GM23338 (cell line): ENCODE measurements around the gene P2RX7. TPM values are rescaled to one million over a fixed set of nuclear protein-coding genes. Genes with fewer than 3 reads are reported as not detected.
"Not testable (repeated sequence)": the region's sequence is repeated elsewhere in the genome, so short reads cannot be mapped to it uniquely, and the experiment has no call there.

ENCODE experiments used
- ATAC-seq: fragments of 200-7000 bp; cut with Tn5 transposase; 3 replicates; pipeline ENCODE4 v1.9.1; 2020
- DNase-seq: peaks from one replicate; pipeline ENCODE4 v3.0.0-alpha.2; 2015; ENCODE audit warnings: low spot score
- H2AFZ ChIP-seq: fragments of 200-600 bp; sonication (generic); 2 replicates; pipeline ENCODE4 v1.8.0; 2016; ENCODE audit warnings: antibody characterized with exemption, mild to moderate bottlenecking, moderate library complexity
- H3F3A ChIP-seq: fragments of 200-600 bp; sonication (generic); replicated peaks from 2 replicates; pipeline ENCODE4 v1.8.0; 2017; ENCODE audit warnings: antibody characterized with exemption, mixed run types, low read depth
- H3K27ac ChIP-seq: fragments of 200-600 bp; sonication (generic); 2 replicates; pipeline ENCODE4 v1.6.1; 2016; ENCODE audit warnings: low read depth
- H3K27me3 ChIP-seq: fragments of 200-600 bp; sonication (generic); 2 replicates; pipeline ENCODE4 v1.8.0; 2016; ENCODE audit warnings: mild to moderate bottlenecking, mixed run types, moderate library complexity; ENCODE audit not compliant: insufficient read depth
- H3K36me3 ChIP-seq: fragments of 200-600 bp; sonication (generic); 2 replicates; pipeline ENCODE4 v1.8.0; 2016; ENCODE audit warnings: mild to moderate bottlenecking; ENCODE audit not compliant: insufficient read depth
- H3K4me1 ChIP-seq: fragments of 200-600 bp; sonication (generic); 2 replicates; pipeline ENCODE4 v1.8.0; 2016; ENCODE audit warnings: mild to moderate bottlenecking, moderate library complexity; ENCODE audit not compliant: insufficient read depth
- H3K4me2 ChIP-seq: fragments of 200-600 bp; sonication (generic); 2 replicates; pipeline ENCODE4 v1.7.1; 2017; ENCODE audit warnings: mixed run types
- H3K4me3 ChIP-seq: fragments of 200-600 bp; sonication (generic); 2 replicates; pipeline ENCODE4 v1.6.1; 2016; ENCODE audit warnings: mixed run types
- H3K79me2 ChIP-seq: fragments of 200-600 bp; sonication (generic); replicated peaks from 2 replicates; pipeline ENCODE4 v1.8.0; 2017; ENCODE audit warnings: mild to moderate bottlenecking; ENCODE audit not compliant: insufficient read depth
- H3K9me2 ChIP-seq: fragments of 200-600 bp; sonication (generic); 2 replicates; pipeline ENCODE4 v1.8.0; 2017; ENCODE audit not compliant: insufficient read depth
- H4K20me1 ChIP-seq: fragments of 200-600 bp; sonication (generic); replicated peaks from 2 replicates; pipeline ENCODE4 v1.8.0; 2017; ENCODE audit warnings: mild to moderate bottlenecking; ENCODE audit not compliant: insufficient read depth
- H3K27ac Mint-ChIP-seq: 2 replicates; pipeline ENCODE4 v1.8.0; 2020; ENCODE audit warnings: inconsistent platforms, mild to moderate bottlenecking, moderate library complexity, mixed read lengths
- H3K27me3 Mint-ChIP-seq: 3 replicates; pipeline ENCODE4 v1.8.0; 2022; ENCODE audit warnings: low read depth, mild to moderate bottlenecking, moderate library complexity, mixed read lengths, inconsistent platforms; ENCODE audit not compliant: insufficient read depth, poor library complexity
- H3K36me3 Mint-ChIP-seq: 3 replicates; pipeline ENCODE4 v1.8.0; 2021; ENCODE audit warnings: low read depth, mild to moderate bottlenecking, inconsistent platforms, moderate library complexity, mixed read lengths
- H3K4me1 Mint-ChIP-seq: 3 replicates; pipeline ENCODE4 v1.8.0; 2020; ENCODE audit warnings: mild to moderate bottlenecking, inconsistent platforms, mixed read lengths
- H3K4me3 Mint-ChIP-seq: 3 replicates; pipeline ENCODE4 v1.8.0; 2021; ENCODE audit warnings: moderate library complexity, mild to moderate bottlenecking, inconsistent platforms, mixed read lengths
- H3K9me3 Mint-ChIP-seq: 3 replicates; pipeline ENCODE4 v1.8.0; 2020; ENCODE audit warnings: moderate library complexity, mild to moderate bottlenecking, inconsistent platforms, mixed read lengths
- EZH2phosphoT487 ChIP-seq: fragments of 200-600 bp; sonication (generic); IDR thresholded peaks from one replicate; pipeline ENCODE4 v1.8.1; 2018; ENCODE audit warnings: antibody characterized with exemption; ENCODE audit not compliant: unreplicated experiment
- JUNB ChIP-seq: IDR thresholded peaks from one replicate; pipeline ENCODE4 v1.6.1; 2016; ENCODE audit warnings: antibody characterized with exemption; ENCODE audit not compliant: unreplicated experiment
- NANOG ChIP-seq: IDR thresholded peaks from 2 replicates; pipeline ENCODE4 v1.6.1; 2016; ENCODE audit warnings: antibody characterized with exemption, borderline replicate concordance
- POLR2AphosphoS5 ChIP-seq: IDR thresholded peaks from 2 replicates; pipeline ENCODE4 v1.6.1; 2016; ENCODE audit warnings: antibody characterized with exemption, low read depth
- STAT1 ChIP-seq: IDR thresholded peaks from one replicate; pipeline ENCODE4 v1.6.1; 2016; ENCODE audit warnings: antibody characterized with exemption; ENCODE audit not compliant: unreplicated experiment
- ZNF114 ChIP-seq: fragments of 250-450 bp; sonication (Bioruptor Pico); IDR thresholded peaks from 2 replicates; pipeline ENCODE4 v1.5.0; 2020; ENCODE audit warnings: mild to moderate bottlenecking, moderate library complexity
- ZNF331 ChIP-seq: fragments of 250-450 bp; sonication (Bioruptor Pico); IDR thresholded peaks from 2 replicates; pipeline ENCODE4 v1.5.0; 2020; ENCODE audit warnings: low read depth, mild to moderate bottlenecking, moderate library complexity
- polyA plus RNA-seq: library from polyadenylated mRNA; unstranded; fragments of >200 nt; fragmentation: Nextera tagmentation; extraction: Ambion mirVana; gene quantifications from 2 replicates; pipeline ENCODE4 v1.2.1, GENCODE V29; 2016
- total RNA-seq: library from RNA; depleted of rRNA; stranded (reverse); fragments of >200 nt; shearing (Covaris generic); gene quantifications from 2 replicates; pipeline ENCODE4 v1.2.3, GENCODE V29; 2014
- TF ChIP-seq, protein P1 (sequence below): IDR thresholded peaks from 2 replicates; pipeline ENCODE4 v1.6.1; 2016; ENCODE audit warnings: antibody characterized with exemption
- TF ChIP-seq, protein P2 (sequence below): fragments of 250-450 bp; sonication (Bioruptor Pico); IDR thresholded peaks from 2 replicates; pipeline ENCODE4 v1.5.0; 2020; ENCODE audit warnings: mild to moderate bottlenecking, moderate library complexity
- TF ChIP-seq, protein P3 (sequence below): IDR thresholded peaks from one replicate; pipeline ENCODE4 v1.6.1; 2018; ENCODE audit warnings: antibody characterized with exemption; ENCODE audit not compliant: unreplicated experiment

Gene P2RX7
- total and polyA plus RNA-seq, 2 experiments from 2014 or later, result 0.24 to 0.48 TPM

DNA sequence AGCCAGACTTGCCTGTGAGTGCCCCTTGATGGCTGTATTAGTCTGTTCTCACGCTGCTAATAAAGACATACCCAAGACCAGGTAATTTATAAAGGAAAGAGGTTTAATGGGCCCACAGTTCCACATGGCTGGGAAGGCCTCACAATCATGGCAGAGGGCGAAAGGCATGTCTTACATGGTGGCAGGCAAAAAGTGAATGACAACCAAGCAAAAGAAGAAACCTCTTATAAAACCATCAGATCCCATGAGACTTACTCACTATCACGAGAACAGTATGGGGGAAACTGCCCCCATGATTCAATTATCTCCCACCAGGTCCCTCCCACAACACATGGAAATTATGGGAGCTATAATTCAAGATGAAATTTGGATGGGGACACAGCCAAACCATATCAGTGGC is 16.6 kb downstream of the P2RX7 start:
- not testable (repeated sequence) for H3K27ac Mint-ChIP-seq, H3K4me3 ChIP-seq, H3K36me3 Mint-ChIP-seq, H3K4me1 Mint-ChIP-seq, ATAC-seq, H3K79me2 ChIP-seq, H3F3A ChIP-seq, H2AFZ ChIP-seq, H3K4me2 ChIP-seq, H3K27me3 ChIP-seq, DNase-seq, H3K4me3 Mint-ChIP-seq, H4K20me1 ChIP-seq, H3K9me2 ChIP-seq, H3K4me1 ChIP-seq, H3K27me3 Mint-ChIP-seq, H3K9me3 Mint-ChIP-seq, H3K27ac ChIP-seq, H3K36me3 ChIP-seq

DNA sequence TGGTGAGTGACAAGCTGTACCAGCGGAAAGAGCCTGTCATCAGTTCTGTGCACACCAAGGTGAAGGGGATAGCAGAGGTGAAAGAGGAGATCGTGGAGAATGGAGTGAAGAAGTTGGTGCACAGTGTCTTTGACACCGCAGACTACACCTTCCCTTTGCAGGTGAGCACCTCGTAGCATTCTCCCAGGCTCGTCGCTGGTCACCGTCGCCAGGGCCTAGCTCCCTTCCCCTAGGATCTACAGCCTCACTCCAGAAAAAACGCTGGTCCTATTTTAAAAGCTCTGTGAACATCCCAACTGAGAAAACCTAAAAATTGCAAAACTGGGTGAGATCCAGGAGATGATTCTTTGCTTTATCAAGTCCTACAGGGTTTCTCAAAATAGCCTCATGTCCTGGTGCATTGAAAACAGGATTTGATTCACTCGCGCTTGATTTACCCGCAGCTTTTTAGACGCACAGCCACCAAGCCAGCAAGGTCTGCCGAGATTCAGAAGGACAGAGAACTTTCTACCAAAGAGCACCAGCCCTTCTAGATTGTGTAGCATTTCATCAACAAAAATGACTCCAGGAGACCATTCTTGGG is 22.2 kb downstream of the P2RX7 start:
- Histone ChIP-seq H3K27me3 (no peaks in the 10 kb centered on the region), H3K9me2 (no peaks in the 10 kb centered on the region), H4K20me1 (no peaks in the 10 kb centered on the region), H3F3A (no peaks in the 10 kb centered on the region), H3K4me3 (no peak overlapping the region), H2AFZ (peak overlapping the region; percentile 88), H3K4me2 (no peak overlapping the region), H3K36me3 (no peaks in the 10 kb centered on the region), H3K79me2 (no peaks in the 10 kb centered on the region), H3K4me1 (no peaks in the 10 kb centered on the region), H3K27ac (no peak overlapping the region)
- TF ChIP-seq STAT1 (no peak), ZNF331 (no peak), ZNF114 (CRISPR knock-in tag) (no peak), NANOG (no peak), POLR2AphosphoS5 (no peak), EZH2phosphoT487 (no peak), JUNB (no peak)
- TF ChIP-seq, protein P1, sequence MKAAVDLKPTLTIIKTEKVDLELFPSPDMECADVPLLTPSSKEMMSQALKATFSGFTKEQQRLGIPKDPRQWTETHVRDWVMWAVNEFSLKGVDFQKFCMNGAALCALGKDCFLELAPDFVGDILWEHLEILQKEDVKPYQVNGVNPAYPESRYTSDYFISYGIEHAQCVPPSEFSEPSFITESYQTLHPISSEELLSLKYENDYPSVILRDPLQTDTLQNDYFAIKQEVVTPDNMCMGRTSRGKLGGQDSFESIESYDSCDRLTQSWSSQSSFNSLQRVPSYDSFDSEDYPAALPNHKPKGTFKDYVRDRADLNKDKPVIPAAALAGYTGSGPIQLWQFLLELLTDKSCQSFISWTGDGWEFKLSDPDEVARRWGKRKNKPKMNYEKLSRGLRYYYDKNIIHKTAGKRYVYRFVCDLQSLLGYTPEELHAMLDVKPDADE, result no peak
- TF ChIP-seq, protein P2, sequence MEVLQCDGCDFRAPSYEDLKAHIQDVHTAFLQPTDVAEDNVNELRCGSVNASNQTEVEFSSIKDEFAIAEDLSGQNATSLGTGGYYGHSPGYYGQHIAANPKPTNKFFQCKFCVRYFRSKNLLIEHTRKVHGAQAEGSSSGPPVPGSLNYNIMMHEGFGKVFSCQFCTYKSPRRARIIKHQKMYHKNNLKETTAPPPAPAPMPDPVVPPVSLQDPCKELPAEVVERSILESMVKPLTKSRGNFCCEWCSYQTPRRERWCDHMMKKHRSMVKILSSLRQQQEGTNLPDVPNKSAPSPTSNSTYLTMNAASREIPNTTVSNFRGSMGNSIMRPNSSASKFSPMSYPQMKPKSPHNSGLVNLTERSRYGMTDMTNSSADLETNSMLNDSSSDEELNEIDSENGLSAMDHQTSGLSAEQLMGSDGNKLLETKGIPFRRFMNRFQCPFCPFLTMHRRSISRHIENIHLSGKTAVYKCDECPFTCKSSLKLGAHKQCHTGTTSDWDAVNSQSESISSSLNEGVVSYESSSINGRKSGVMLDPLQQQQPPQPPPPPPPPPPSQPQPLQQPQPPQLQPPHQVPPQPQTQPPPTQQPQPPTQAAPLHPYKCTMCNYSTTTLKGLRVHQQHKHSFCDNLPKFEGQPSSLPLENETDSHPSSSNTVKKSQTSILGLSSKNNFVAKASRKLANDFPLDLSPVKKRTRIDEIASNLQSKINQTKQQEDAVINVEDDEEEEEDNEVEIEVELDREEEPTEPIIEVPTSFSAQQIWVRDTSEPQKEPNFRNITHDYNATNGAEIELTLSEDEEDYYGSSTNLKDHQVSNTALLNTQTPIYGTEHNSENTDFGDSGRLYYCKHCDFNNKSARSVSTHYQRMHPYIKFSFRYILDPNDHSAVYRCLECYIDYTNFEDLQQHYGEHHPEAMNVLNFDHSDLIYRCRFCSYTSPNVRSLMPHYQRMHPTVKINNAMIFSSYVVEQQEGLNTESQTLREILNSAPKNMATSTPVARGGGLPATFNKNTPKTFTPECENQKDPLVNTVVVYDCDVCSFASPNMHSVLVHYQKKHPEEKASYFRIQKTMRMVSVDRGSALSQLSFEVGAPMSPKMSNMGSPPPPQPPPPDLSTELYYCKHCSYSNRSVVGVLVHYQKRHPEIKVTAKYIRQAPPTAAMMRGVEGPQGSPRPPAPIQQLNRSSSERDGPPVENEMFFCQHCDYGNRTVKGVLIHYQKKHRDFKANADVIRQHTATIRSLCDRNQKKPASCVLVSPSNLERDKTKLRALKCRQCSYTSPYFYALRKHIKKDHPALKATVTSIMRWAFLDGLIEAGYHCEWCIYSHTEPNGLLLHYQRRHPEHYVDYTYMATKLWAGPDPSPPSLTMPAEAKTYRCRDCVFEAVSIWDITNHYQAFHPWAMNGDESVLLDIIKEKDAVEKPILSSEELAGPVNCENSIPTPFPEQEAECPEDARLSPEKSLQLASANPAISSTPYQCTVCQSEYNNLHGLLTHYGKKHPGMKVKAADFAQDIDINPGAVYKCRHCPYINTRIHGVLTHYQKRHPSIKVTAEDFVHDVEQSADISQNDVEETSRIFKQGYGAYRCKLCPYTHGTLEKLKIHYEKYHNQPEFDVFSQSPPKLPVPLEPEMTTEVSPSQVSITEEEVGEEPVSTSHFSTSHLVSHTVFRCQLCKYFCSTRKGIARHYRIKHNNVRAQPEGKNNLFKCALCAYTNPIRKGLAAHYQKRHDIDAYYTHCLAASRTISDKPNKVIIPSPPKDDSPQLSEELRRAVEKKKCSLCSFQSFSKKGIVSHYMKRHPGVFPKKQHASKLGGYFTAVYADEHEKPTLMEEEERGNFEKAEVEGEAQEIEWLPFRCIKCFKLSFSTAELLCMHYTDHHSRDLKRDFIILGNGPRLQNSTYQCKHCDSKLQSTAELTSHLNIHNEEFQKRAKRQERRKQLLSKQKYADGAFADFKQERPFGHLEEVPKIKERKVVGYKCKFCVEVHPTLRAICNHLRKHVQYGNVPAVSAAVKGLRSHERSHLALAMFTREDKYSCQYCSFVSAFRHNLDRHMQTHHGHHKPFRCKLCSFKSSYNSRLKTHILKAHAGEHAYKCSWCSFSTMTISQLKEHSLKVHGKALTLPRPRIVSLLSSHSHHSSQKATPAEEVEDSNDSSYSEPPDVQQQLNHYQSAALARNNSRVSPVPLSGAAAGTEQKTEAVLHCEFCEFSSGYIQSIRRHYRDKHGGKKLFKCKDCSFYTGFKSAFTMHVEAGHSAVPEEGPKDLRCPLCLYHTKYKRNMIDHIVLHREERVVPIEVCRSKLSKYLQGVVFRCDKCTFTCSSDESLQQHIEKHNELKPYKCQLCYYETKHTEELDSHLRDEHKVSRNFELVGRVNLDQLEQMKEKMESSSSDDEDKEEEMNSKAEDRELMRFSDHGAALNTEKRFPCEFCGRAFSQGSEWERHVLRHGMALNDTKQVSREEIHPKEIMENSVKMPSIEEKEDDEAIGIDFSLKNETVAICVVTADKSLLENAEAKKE, result no peak
- TF ChIP-seq, protein P3, sequence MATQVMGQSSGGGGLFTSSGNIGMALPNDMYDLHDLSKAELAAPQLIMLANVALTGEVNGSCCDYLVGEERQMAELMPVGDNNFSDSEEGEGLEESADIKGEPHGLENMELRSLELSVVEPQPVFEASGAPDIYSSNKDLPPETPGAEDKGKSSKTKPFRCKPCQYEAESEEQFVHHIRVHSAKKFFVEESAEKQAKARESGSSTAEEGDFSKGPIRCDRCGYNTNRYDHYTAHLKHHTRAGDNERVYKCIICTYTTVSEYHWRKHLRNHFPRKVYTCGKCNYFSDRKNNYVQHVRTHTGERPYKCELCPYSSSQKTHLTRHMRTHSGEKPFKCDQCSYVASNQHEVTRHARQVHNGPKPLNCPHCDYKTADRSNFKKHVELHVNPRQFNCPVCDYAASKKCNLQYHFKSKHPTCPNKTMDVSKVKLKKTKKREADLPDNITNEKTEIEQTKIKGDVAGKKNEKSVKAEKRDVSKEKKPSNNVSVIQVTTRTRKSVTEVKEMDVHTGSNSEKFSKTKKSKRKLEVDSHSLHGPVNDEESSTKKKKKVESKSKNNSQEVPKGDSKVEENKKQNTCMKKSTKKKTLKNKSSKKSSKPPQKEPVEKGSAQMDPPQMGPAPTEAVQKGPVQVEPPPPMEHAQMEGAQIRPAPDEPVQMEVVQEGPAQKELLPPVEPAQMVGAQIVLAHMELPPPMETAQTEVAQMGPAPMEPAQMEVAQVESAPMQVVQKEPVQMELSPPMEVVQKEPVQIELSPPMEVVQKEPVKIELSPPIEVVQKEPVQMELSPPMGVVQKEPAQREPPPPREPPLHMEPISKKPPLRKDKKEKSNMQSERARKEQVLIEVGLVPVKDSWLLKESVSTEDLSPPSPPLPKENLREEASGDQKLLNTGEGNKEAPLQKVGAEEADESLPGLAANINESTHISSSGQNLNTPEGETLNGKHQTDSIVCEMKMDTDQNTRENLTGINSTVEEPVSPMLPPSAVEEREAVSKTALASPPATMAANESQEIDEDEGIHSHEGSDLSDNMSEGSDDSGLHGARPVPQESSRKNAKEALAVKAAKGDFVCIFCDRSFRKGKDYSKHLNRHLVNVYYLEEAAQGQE, result no peak
- Mint-ChIP-seq H3K36me3 (no peaks in the 10 kb centered on the region; the same call in 2 of the 3 replicates), H3K4me3 (no peak overlapping the region), H3K27ac (no peak overlapping the region), H3K27me3 (peaks cover 9% of the 10 kb centered on the region), H3K4me1 (peaks cover 16% of the 10 kb centered on the region), H3K9me3 (0 out of 3 replicates have a peak, but pooled peaks cover 4% of the 10 kb centered on the region)
- DNase-seq (no peak), ATAC-seq (no peak)
